Measurements from ENCODE around the gene PRRX1. TPM values are rescaled to one million over a fixed set of nuclear protein-coding genes. Genes with fewer than 3 reads are reported as not detected.

Gene PRRX1
- total RNA-seq, 1 donor from 2014 or later: 25.9 TPM

- no peaks in the 10 kb centered on the region for H3K27me3 ChIP-seq
- DNase-seq: no peak
- TF ChIP-seq CTCF (IDR thresholded peaks at IDR 0.05): no peak
- H3K36me3 ChIP-seq: no peaks in the 10 kb centered on the region
- H3K4me3 ChIP-seq: no peak overlapping the region
- no peaks in the 10 kb centered on the region for H3K9me3 ChIP-seq
- H3K27ac ChIP-seq: no peak overlapping the region
- intact Hi-C loops (cut with DNase I): no loop called here
- ATAC-seq: no peak
- H3K4me1 ChIP-seq: no peaks in the 10 kb centered on the region
These were observed 95.1 kb downstream of the PRRX1 start for GRCh38 chr1:170758992-170759391.

- no peaks in the 10 kb centered on the region for H3K4me1 ChIP-seq
- no peak overlapping the region for H3K4me3 ChIP-seq
- intact Hi-C loops (cut with DNase I): no loop called here
- no peak for DNase-seq
- no peak for TF ChIP-seq CTCF (IDR thresholded peaks at IDR 0.05)
- H3K27ac ChIP-seq: no peak overlapping the region
- H3K27me3 ChIP-seq: no peaks in the 10 kb centered on the region
- no peaks in the 10 kb centered on the region for H3K9me3 ChIP-seq
- no peaks in the 10 kb centered on the region for H3K36me3 ChIP-seq
- ATAC-seq: no peak
These were observed 101.3 kb downstream of the PRRX1 start for GRCh38 chr1:170765279-170765678.

- no peak overlapping the region for H3K4me3 ChIP-seq
- no peak for ATAC-seq
- peak; percentile 46 for TF ChIP-seq CTCF (IDR thresholded peaks at IDR 0.05)
- intact Hi-C loops (cut with DNase I): no loop called here
- H3K9me3 ChIP-seq: no peaks in the 10 kb centered on the region
- no peaks in the 10 kb centered on the region for H3K27me3 ChIP-seq
- DNase-seq: no peak
- H3K36me3 ChIP-seq: no peaks in the 10 kb centered on the region
- no peaks in the 10 kb centered on the region for H3K4me1 ChIP-seq
- H3K27ac ChIP-seq: no peak overlapping the region
These were observed 101.9 kb downstream of the PRRX1 start for GRCh38 chr1:170765712-170766330.

DNA sequence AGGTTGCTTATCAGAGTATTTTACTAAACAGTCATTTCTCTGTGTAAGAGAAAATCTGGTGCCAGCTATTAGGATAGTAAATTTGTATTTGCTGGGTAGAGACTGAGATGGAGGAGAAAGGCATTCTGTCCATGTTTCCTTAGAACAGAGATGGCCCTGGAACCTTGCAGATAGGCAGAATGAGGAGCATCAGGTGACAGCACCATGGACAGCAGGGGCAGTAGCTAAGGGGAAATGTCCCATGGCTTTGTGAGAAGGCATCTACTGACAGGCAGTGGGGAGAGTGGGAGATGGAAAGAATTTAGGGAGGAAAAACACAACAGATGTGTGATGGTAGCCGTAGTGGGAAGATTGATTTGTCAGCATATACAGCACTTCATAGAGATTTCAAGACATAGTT, 105.0 kb downstream of the PRRX1 start:
- no peaks in the 10 kb centered on the region for H3K9me3 ChIP-seq
- DNase-seq: no peak
- H3K4me1 ChIP-seq: no peaks in the 10 kb centered on the region
- H3K27me3 ChIP-seq: no peaks in the 10 kb centered on the region
- intact Hi-C loops (cut with DNase I): no loop called here
- no peak overlapping the region for H3K4me3 ChIP-seq
- TF ChIP-seq CTCF (IDR thresholded peaks at IDR 0.05): no peak
- no peaks in the 10 kb centered on the region for H3K36me3 ChIP-seq
- no peak overlapping the region for H3K27ac ChIP-seq
- ATAC-seq: no peak

DNA sequence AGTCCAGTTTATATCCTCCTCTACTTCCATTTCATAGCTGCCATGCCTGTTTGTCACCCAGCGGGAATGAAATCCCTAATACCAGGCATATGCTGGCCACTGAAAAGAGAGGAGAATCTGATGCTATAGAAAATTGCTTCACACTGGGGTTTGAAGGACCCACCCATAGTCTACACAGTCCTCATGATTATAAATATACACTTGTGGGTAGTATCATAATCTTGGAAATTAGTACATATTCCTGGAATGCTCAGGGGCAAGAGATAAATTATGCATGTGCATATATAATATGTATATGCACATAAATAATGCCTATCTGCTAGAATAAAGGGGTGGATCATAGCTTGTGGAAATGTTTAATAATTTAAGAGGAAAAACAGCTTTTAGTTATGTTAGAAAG, 105.8 kb downstream of the PRRX1 start:
- H3K27ac ChIP-seq: no peak overlapping the region
- no peaks in the 10 kb centered on the region for H3K27me3 ChIP-seq
- TF ChIP-seq CTCF (IDR thresholded peaks at IDR 0.05): no peak
- H3K36me3 ChIP-seq: no peaks in the 10 kb centered on the region
- intact Hi-C loops (cut with DNase I): no loop called here
- ATAC-seq: no peak
- no peaks in the 10 kb centered on the region for H3K4me1 ChIP-seq
- no peak for DNase-seq
- no peak overlapping the region for H3K4me3 ChIP-seq
- H3K9me3 ChIP-seq: no peaks in the 10 kb centered on the region

- TF ChIP-seq CTCF (IDR thresholded peaks at IDR 0.05): no peak
- Histone ChIP-seq H3K27ac (no peak overlapping the region), H3K4me1 (no peaks in the 10 kb centered on the region), H3K36me3 (no peaks in the 10 kb centered on the region), H3K27me3 (no peaks in the 10 kb centered on the region), H3K4me3 (no peak overlapping the region), H3K9me3 (no peaks in the 10 kb centered on the region)
- ATAC-seq (no peak), DNase-seq (no peak)
- intact Hi-C loops (cut with DNase I): no loop called here
These were observed 106.3 kb downstream of the PRRX1 start for GRCh38 chr1:170770254-170770653.
